Measurements from ENCODE around the gene DIP2C. TPM values are rescaled to one million over a fixed set of nuclear protein-coding genes. Genes with fewer than 3 reads are reported as not detected.
"Not testable (repeated sequence)": the region's sequence is repeated elsewhere in the genome, so short reads cannot be mapped to it uniquely, and the experiment has no call there.

The DIP2C gene
- total RNA-seq, 2 experiments from 2014 or later = 0.70 to 0.76 TPM

- no peaks in the 10 kb centered on the region for H3K27me3 Mint-ChIP-seq
- no peaks in the 10 kb centered on the region for H3K9me3 Mint-ChIP-seq
- ChIA-PET CTCF (interaction anchor here (1.0 kb wide), 1 partner anchor 9 kb away, joined by 3 read pairs; no protein-coding TSS in a partner anchor), POLR2A (no interaction called here)
- peak overlapping the region; percentile 34 for H3K27ac Mint-ChIP-seq
- H3K4me3 Mint-ChIP-seq = peak overlapping the region; percentile 49
- DNase-seq = peak; percentile 71
- H3K4me1 Mint-ChIP-seq = peaks cover 17% of the 10 kb centered on the region
- peaks cover 4% of the 10 kb centered on the region for H3K36me3 Mint-ChIP-seq (ENCODE audit: low read depth)
These were observed 365.7 kb downstream of the DIP2C start for GRCh38 chr10:323651-324293.

- DNase-seq; H3K36me3 Mint-ChIP-seq (ENCODE audit: low read depth); H3K27me3 Mint-ChIP-seq; H3K27ac Mint-ChIP-seq; H3K4me3 Mint-ChIP-seq; H3K9me3 Mint-ChIP-seq; POLR2A ChIA-PET: not testable (repeated sequence)
- H3K4me1 Mint-ChIP-seq = peaks cover 16% of the 10 kb centered on the region
- CTCF ChIA-PET = interaction anchor here (1.0 kb wide), 1 partner anchor 8 kb away, joined by 3 read pairs; no protein-coding TSS in a partner anchor
These were observed 366.4 kb downstream of the DIP2C start for GRCh38 chr10:323046-323445.

- DNase-seq = no peak
- H3K27me3 Mint-ChIP-seq = no peaks in the 10 kb centered on the region
- H3K4me3 Mint-ChIP-seq = no peak overlapping the region
- ChIA-PET CTCF (interaction anchor here (0.7 kb wide), 1 partner anchor 101 kb away, joined by 3 read pairs; no protein-coding TSS in a partner anchor), POLR2A (no interaction called here)
- peaks cover 4% of the 10 kb centered on the region for H3K36me3 Mint-ChIP-seq (ENCODE audit: low read depth)
- no peak overlapping the region for H3K27ac Mint-ChIP-seq
- no peaks in the 10 kb centered on the region for H3K9me3 Mint-ChIP-seq
- peaks cover 16% of the 10 kb centered on the region for H3K4me1 Mint-ChIP-seq
These were observed 368.7 kb downstream of the DIP2C start for GRCh38 chr10:320771-321170.

- H3K4me1 Mint-ChIP-seq = peaks cover 12% of the 10 kb centered on the region
- no peak for DNase-seq
- ChIA-PET CTCF (no interaction called here), POLR2A (interaction anchor here (0.8 kb wide), 1 partner anchor 182 kb away, joined by 3 read pairs; the partner anchor contains the start of gene ZMYND11)
- H3K27ac Mint-ChIP-seq = no peak overlapping the region
- peaks cover 4% of the 10 kb centered on the region for H3K36me3 Mint-ChIP-seq (ENCODE audit: low read depth)
- H3K27me3 Mint-ChIP-seq = no peaks in the 10 kb centered on the region
- no peaks in the 10 kb centered on the region for H3K9me3 Mint-ChIP-seq
- no peak overlapping the region for H3K4me3 Mint-ChIP-seq
These were observed 371.5 kb downstream of the DIP2C start for GRCh38 chr10:317926-318325.

GRCh38 chr10:317271-317769, 372.1 kb downstream of the DIP2C start:
- no peak overlapping the region for H3K27ac Mint-ChIP-seq
- no peak overlapping the region for H3K4me3 Mint-ChIP-seq
- peaks cover 12% of the 10 kb centered on the region for H3K4me1 Mint-ChIP-seq
- POLR2A ChIA-PET = interaction anchor here (0.8 to 0.9 kb wide), 2 partner anchors 13 to 182 kb away, joined by 3 read pairs; partner anchors contain the start of gene ZMYND11
- CTCF ChIA-PET = no interaction called here
- DNase-seq = no peak
- H3K36me3 Mint-ChIP-seq (ENCODE audit: low read depth) = peaks cover 4% of the 10 kb centered on the region
- no peaks in the 10 kb centered on the region for H3K9me3 Mint-ChIP-seq
- no peaks in the 10 kb centered on the region for H3K27me3 Mint-ChIP-seq

GRCh38 chr10:316390-316789, 373.1 kb downstream of the DIP2C start:
- H3K27ac Mint-ChIP-seq = no peak overlapping the region
- peaks cover 4% of the 10 kb centered on the region for H3K36me3 Mint-ChIP-seq (ENCODE audit: low read depth)
- H3K27me3 Mint-ChIP-seq = no peaks in the 10 kb centered on the region
- no peak for DNase-seq
- no peak overlapping the region for H3K4me3 Mint-ChIP-seq
- no peaks in the 10 kb centered on the region for H3K9me3 Mint-ChIP-seq
- CTCF ChIA-PET = no interaction called here
- POLR2A ChIA-PET = no interaction called here
- H3K4me1 Mint-ChIP-seq = peaks cover 12% of the 10 kb centered on the region

- no peaks in the 10 kb centered on the region for H3K36me3 Mint-ChIP-seq (ENCODE audit: low read depth)
- no peaks in the 10 kb centered on the region for H3K9me3 Mint-ChIP-seq
- peaks cover 12% of the 10 kb centered on the region for H3K4me1 Mint-ChIP-seq
- H3K4me3 Mint-ChIP-seq = no peak overlapping the region
- peak overlapping the region; percentile 55 for H3K27ac Mint-ChIP-seq
- DNase-seq = no peak
- CTCF ChIA-PET = interaction anchor here (1.3 kb wide), 1 partner anchor 9 kb away, joined by 3 read pairs; no protein-coding TSS in a partner anchor
- H3K27me3 Mint-ChIP-seq = no peaks in the 10 kb centered on the region
- POLR2A ChIA-PET = interaction anchor here (1.6 kb wide), 1 partner anchor 28 kb away, joined by 3 read pairs; no protein-coding TSS in a partner anchor
These were observed 374.6 kb downstream of the DIP2C start for GRCh38 chr10:314871-315270.

GRCh38 chr10:314381-314780, 375.1 kb downstream of the DIP2C start:
- no peak for DNase-seq
- POLR2A ChIA-PET = interaction anchor here (1.6 kb wide), 1 partner anchor 27 kb away, joined by 3 read pairs; no protein-coding TSS in a partner anchor
- no peaks in the 10 kb centered on the region for H3K27me3 Mint-ChIP-seq
- no peaks in the 10 kb centered on the region for H3K36me3 Mint-ChIP-seq (ENCODE audit: low read depth)
- no peaks in the 10 kb centered on the region for H3K9me3 Mint-ChIP-seq
- H3K4me1 Mint-ChIP-seq = peaks cover 12% of the 10 kb centered on the region
- no peak overlapping the region for H3K4me3 Mint-ChIP-seq
- H3K27ac Mint-ChIP-seq = no peak overlapping the region
- CTCF ChIA-PET = interaction anchor here (1.3 kb wide), 1 partner anchor 9 kb away, joined by 3 read pairs; no protein-coding TSS in a partner anchor

GRCh38 chr10:311901-312665, 377.4 kb downstream of the DIP2C start:
- Mint-ChIP-seq H3K4me1 (peaks cover 12% of the 10 kb centered on the region), H3K27ac (no peak overlapping the region), H3K36me3 (ENCODE audit: low read depth) (no peaks in the 10 kb centered on the region), H3K4me3 (no peak overlapping the region), H3K9me3 (no peaks in the 10 kb centered on the region), H3K27me3 (no peaks in the 10 kb centered on the region)
- ChIA-PET CTCF (no interaction called here), POLR2A (no interaction called here)
- DNase-seq = no peak

- no peak overlapping the region for H3K27ac Mint-ChIP-seq
- no peaks in the 10 kb centered on the region for H3K36me3 Mint-ChIP-seq (ENCODE audit: low read depth)
- H3K4me3 Mint-ChIP-seq = no peak overlapping the region
- no peaks in the 10 kb centered on the region for H3K9me3 Mint-ChIP-seq
- no peaks in the 10 kb centered on the region for H3K27me3 Mint-ChIP-seq
- peaks cover 12% of the 10 kb centered on the region for H3K4me1 Mint-ChIP-seq
- ChIA-PET CTCF (no interaction called here), POLR2A (no interaction called here)
- no peak for DNase-seq
These were observed 378.4 kb downstream of the DIP2C start for GRCh38 chr10:310976-311639.

GRCh38 chr10:310371-310770, 379.1 kb downstream of the DIP2C start:
- H3K4me1 Mint-ChIP-seq = peaks cover 10% of the 10 kb centered on the region
- CTCF ChIA-PET = no interaction called here
- H3K36me3 Mint-ChIP-seq (ENCODE audit: low read depth) = no peaks in the 10 kb centered on the region

GRCh38 chr10:308572-309085, 380.8 kb downstream of the DIP2C start:
- Mint-ChIP-seq H3K9me3 (no peaks in the 10 kb centered on the region), H3K27me3 (no peaks in the 10 kb centered on the region), H3K4me3 (no peak overlapping the region), H3K4me1 (peaks cover 1% of the 10 kb centered on the region), H3K27ac (no peak overlapping the region), H3K36me3 (ENCODE audit: low read depth) (no peaks in the 10 kb centered on the region)
- CTCF ChIA-PET = no interaction called here
- POLR2A ChIA-PET = no interaction called here
- no peak for DNase-seq

More at GRCh38 chr10:310371-310770, 379.1 kb downstream of the DIP2C start:
- POLR2A ChIA-PET = no interaction called here
- DNase-seq = no peak
- Mint-ChIP-seq H3K9me3 (no peaks in the 10 kb centered on the region), H3K4me3 (no peak overlapping the region), H3K27me3 (no peaks in the 10 kb centered on the region), H3K27ac (no peak overlapping the region)

- Mint-ChIP-seq H3K27ac (no peak overlapping the region), H3K27me3 (no peaks in the 10 kb centered on the region), H3K4me1 (peaks cover 1% of the 10 kb centered on the region), H3K9me3 (no peaks in the 10 kb centered on the region), H3K36me3 (ENCODE audit: low read depth) (no peaks in the 10 kb centered on the region), H3K4me3 (no peak overlapping the region)
- ChIA-PET CTCF (no interaction called here), POLR2A (no interaction called here)
- DNase-seq = no peak
These were observed 381.4 kb downstream of the DIP2C start for GRCh38 chr10:308101-308500.

Measured in activated CD4-positive, alpha-beta memory T cell treated with anti-CD3 and anti-CD28 coated beads, Interleukin-2, amount 10 ng/mL, durations not matched to agents 7 days and 5 days (primary cell).